ENCODE data around the gene IL17D.
"Not testable (repeated sequence)": the region's sequence is repeated elsewhere in the genome, so short reads cannot be mapped to it uniquely, and the experiment has no call there.

DNA sequence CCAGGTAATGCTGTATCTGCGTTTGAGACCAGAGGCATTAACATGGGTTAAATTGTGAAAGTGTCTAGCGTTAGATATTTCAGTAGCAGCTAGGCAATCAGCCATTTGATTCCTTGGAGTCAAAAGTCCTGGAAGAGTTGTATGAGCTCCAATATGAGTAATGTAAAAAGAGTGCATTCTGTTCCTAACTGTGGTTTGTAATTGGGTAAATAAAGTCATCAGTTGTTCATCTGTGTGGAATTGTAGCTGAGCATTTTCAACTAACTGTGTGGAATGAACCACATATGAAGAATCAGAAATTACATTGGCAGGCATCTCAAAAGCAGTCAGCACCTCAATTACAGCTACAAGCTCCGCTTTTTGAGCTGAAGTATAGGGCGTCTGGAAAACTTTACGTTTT is 22.0 kb upstream of the IL17D start:
- TF ChIP-seq GABPA (IDR thresholded peaks at IDR 0.05 in 1 of 2, conservative IDR thresholded peaks at IDR 0.05 in 1 of 2); TAF1 (conservative IDR thresholded peaks at IDR 0.05); EGR1 (IDR thresholded peaks at IDR 0.05; ENCODE audit: low read depth in 2 of 2); HNF4G (IDR thresholded peaks at IDR 0.05); YY1 (IDR thresholded peaks at IDR 0.05): not testable (repeated sequence)
- TF ChIP-seq, protein P1, sequence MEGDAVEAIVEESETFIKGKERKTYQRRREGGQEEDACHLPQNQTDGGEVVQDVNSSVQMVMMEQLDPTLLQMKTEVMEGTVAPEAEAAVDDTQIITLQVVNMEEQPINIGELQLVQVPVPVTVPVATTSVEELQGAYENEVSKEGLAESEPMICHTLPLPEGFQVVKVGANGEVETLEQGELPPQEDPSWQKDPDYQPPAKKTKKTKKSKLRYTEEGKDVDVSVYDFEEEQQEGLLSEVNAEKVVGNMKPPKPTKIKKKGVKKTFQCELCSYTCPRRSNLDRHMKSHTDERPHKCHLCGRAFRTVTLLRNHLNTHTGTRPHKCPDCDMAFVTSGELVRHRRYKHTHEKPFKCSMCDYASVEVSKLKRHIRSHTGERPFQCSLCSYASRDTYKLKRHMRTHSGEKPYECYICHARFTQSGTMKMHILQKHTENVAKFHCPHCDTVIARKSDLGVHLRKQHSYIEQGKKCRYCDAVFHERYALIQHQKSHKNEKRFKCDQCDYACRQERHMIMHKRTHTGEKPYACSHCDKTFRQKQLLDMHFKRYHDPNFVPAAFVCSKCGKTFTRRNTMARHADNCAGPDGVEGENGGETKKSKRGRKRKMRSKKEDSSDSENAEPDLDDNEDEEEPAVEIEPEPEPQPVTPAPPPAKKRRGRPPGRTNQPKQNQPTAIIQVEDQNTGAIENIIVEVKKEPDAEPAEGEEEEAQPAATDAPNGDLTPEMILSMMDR (IDR thresholded peaks at IDR 0.05; ENCODE audit: low read depth, low read length, missing input control) = not testable (repeated sequence)
- TF ChIP-seq, protein P2, sequence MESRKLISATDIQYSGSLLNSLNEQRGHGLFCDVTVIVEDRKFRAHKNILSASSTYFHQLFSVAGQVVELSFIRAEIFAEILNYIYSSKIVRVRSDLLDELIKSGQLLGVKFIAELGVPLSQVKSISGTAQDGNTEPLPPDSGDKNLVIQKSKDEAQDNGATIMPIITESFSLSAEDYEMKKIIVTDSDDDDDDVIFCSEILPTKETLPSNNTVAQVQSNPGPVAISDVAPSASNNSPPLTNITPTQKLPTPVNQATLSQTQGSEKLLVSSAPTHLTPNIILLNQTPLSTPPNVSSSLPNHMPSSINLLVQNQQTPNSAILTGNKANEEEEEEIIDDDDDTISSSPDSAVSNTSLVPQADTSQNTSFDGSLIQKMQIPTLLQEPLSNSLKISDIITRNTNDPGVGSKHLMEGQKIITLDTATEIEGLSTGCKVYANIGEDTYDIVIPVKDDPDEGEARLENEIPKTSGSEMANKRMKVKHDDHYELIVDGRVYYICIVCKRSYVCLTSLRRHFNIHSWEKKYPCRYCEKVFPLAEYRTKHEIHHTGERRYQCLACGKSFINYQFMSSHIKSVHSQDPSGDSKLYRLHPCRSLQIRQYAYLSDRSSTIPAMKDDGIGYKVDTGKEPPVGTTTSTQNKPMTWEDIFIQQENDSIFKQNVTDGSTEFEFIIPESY (IDR thresholded peaks at IDR 0.05) = not testable (repeated sequence)

Data from liver (tissue), 3 donors.